NOMO-1 (cell line): ENCODE results near the gene ZNF888.
A peak's percentile ranks its signal among the peaks of the same experiment; 100 is the strongest.
"Not testable (repeated sequence)": the region's sequence is repeated elsewhere in the genome, so short reads cannot be mapped to it uniquely, and the experiment has no call there.

Source experiments
- DNase-seq, 2 experiments: peaks; one replicate each; lab custom pipeline; 2025; ENCODE audit not compliant: unreplicated experiment in 2 of 2; lab: John Stamatoyannopoulos, UW

The ZNF888 gene

DNA sequence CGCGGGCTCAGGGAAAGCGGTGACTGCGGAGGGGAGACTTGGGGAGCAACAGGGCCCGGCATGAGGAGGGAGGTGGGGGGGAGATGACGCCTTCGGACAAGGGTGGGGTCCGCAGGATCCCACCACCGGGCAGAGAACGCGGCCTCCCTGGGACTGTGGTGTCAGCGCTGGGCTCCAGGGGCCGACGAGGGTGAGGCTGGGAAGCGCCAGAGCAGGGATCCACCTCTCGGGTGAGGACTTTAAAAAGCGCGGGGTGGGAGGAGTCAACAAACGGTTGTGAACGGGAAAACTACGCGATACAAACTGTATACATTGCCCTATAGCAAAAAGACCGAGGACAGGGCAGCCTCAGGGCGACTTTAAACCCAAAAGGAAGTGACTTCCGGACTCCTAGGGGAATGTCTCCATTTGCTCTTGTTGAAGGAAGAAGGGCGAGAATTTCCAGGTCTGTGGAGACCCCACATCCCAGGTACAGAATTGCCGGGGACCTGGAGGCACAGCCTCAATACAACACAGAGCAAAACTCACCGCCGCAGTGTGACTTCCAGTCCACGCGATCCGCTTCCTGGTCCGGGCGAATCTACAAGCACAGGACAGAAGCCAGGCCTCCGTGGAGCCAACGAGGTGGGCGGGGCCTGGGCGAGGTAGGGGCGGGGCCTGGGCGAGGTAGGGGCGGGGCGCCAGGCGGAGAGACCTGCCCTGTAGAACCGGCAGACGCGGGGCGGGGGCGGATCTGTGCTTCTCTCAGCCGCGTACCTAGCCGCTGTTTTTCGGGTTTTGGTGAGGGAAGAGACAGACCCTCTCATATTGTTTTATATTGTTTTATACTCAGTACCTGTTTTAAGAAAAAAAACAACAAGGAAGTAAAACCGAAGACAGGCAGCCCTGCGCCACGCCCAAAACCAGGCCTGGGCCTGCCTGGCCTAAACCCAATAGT, at the start of gene ZNF888:
ZNF888 (minus strand) TSS at position 588 of the 937 bp plus-strand sequence. CDS start 5,555 bp downstream, outside the sequence.
- peak; percentile 79 to 85 for DNase-seq

- no peak for DNase-seq
These were observed 44.5 kb upstream of the ZNF888 start for GRCh38 chr19:52967772-52968171.

- DNase-seq: no peak
These were observed 40.0 kb upstream of the ZNF888 start for GRCh38 chr19:52963247-52963618.

DNA sequence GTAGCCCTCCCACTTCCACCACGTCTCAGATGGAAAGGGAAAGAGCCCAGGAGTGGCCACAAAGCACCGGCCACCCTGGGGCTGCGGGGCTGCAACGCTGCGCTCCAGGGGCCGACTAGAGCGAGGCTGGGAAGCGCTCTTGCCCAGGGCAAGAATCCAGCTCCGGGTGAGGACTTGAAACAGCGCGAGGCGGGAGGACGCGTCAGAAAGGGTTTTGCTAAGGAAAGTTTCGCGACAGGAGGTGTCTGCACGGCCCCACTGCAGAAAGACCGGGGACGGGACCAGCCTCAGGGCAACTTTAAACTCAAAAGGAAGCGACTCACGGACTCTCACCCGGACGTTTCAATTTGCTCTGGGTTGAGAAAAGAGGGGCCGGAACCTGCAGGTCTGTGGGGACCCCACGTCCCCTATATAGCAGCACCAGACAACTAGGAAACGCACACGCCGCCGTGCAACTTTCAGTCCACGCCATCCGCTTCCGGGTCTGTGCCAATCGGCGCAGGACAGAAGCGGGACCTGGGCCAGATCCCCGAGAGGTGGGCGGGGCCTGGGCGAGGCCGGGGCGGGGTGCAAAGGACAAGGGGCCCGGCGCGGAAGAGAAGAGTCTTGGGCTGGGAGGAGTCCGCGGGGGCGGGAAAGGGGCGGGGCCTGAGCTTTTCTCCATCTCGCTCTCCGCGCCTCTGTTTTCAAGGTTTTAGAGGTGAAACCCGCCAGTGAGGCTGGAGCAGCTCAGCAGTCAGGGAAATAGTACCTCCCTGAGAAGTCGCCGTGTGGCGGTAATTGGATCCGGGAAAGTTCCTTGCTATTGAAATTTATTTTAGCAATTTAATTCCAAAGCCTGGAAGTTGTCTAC, 39.4 kb upstream of the ZNF888 start, which contains the start of gene ZNF816:
ZNF816 (minus strand) TSS at position 488 of the 853 bp plus-strand sequence. CDS start 6,792 bp downstream, outside the sequence.
- DNase-seq: peak; percentile 92 to 97

DNA sequence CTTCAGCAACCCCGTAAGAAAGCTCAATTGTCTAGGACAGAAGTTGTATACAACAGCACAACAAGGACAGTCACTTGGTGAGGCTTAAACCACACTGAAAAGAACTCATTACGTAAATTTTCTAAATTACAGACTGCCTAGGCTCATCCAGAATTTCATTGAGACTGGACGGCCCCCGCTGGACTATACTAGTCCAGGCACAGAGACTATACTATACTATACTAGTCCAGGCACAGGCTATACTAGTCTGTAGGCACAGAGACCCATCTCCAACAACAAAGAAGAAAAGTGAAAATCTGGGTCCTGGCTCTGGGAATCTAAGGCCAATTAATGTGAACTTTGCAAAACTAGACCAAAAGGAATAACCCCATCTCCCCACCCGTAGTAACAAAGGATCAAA, 38.8 kb upstream of the ZNF888 start:
- DNase-seq: no peak

DNA sequence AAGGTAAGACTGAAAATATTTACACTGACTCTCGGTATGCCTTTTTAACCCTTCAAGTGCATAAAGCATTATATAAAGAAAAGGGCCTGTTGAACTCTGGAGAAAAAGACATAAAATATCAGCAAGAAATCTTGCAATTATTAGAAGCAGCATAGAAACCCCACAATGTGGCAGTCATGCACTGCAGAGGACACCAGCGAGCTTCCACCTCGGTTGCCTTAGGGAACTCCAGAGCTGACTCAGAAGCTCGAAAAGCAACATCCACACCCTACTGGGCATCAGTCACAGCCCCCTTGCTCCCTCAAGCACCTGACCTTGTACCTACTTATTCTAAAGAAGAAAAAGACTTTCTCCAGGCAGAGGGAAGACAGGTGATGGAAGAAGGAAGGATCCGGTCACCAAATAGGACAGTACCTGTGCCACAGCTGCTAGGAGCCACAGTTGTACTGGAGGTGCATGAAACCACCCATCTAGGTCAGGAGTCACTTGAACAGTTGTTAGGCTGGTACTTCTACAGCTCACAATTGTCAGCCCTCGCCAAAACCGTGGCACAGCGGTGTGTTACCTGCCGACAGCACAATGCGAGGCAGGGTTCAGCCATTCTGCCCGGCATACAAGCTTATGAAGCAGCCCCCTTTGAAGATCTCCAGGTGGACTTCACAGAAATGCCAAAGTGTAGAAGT, 36.5 kb upstream of the ZNF888 start:
- no peak for DNase-seq

GRCh38 chr19:52957591-52957990, 34.4 kb upstream of the ZNF888 start:
- no peak for DNase-seq

DNA sequence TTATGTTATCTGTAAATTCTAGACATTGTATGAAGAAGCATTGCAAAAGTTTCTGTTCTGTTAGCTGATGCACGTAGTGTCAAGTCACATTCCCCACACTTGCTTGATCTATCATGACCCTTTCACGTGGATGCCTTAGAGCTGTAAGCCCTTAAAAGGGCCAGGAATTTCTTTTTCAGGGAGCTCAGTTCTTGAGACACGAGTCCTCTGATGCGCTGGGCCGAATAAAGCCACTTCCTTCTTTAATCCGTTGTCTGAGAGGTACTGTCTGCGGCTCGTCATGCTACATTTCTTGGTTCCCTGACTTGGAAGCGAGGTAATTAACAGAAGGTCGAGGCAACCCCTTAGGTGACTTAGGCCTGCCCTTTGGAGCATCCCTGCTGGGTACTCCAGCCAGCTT, 33.7 kb upstream of the ZNF888 start:
- DNase-seq: no peak

- no peak for DNase-seq
These were observed 26.2 kb upstream of the ZNF888 start for GRCh38 chr19:52949422-52949821.

- no peak for DNase-seq
These were observed 25.0 kb upstream of the ZNF888 start for GRCh38 chr19:52948025-52948770.

DNA sequence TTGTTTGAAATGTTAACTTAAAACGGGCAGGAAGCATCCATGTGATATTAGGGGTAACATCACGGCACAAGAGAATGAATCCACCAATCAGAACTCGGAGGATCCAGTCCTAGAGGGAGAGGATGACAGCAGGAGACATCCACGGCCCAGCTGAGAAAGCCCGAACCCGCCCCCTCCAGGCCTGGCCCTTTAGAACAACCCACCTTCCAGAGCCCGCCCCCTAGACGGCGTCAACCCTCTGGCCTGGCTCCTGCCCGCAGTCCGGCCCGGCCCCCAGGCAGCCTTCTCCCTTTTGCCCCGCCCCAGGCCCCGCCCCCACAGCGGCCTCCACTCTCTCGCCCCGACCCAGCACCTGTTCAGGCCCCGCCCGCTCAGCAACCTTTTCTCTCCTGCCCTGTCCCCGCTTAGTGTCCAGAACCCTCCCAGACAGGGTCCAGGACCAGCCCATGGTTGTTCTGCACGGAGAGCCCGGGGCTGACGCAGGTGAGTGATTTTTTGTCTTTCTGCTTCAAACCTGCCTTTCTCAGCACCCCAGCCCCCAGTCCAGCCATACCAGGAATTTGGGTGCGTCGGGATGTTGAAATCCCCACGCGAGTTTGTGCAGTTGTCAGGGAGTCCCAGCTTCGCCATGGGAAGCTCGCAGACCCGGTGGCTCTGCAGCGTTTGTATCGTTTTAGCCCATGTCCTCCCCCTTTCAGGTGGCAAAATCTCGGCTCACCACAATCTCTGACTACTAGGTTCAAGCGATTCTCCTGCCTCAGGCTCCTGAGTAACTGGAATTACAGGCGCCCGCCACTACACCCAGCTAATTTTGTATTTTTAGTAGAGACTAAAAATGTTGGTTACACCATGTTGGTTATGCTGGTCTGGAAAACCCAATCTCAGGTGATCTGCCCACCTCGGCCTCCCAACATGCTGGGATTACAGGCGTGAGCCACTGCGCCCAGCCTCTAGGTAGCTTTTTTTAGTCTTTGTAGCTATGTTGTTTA, 23.4 kb upstream of the ZNF888 start:
- DNase-seq: no peak

GRCh38 chr19:52945652-52946321, 22.6 kb upstream of the ZNF888 start:
- no peak for DNase-seq

GRCh38 chr19:52944703-52945493, 21.7 kb upstream of the ZNF888 start:
- DNase-seq: not testable (repeated sequence)

DNA sequence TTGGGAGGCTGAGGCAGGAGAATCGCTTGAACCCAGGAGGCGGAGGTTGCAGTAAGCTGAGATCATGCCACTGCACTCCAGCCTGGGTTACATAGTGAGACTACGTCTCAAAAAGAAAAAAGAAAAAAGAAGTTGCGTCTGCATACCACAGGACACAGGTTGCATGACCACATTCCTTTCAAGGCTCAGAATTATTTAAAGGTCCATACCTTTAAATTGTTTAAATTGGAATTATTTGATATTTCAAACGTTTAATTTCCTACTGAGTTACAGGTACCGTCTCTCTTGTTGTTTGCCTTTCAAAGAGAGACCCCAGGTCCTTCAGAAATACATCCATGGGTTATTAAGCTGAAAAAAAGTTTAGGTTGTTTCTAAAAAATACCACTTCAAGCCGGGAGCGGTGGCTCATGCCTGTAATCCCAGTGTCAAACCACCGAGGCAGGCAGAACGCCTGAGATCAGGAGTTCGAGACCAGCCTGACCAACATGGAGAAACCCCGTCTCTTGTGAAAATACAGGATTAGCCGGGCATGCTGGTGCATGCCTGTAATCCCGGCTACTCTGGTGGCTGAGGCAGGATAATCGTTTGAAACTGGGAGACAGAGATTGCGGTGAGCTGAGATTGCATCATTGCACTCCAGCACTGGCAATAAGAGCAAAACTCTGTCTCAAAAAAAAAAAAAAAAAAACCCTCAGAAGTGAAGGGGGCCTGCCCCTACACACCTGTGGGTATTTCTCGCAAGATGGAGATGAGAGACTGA, 20.8 kb upstream of the ZNF888 start:
- DNase-seq: no peak

DNA sequence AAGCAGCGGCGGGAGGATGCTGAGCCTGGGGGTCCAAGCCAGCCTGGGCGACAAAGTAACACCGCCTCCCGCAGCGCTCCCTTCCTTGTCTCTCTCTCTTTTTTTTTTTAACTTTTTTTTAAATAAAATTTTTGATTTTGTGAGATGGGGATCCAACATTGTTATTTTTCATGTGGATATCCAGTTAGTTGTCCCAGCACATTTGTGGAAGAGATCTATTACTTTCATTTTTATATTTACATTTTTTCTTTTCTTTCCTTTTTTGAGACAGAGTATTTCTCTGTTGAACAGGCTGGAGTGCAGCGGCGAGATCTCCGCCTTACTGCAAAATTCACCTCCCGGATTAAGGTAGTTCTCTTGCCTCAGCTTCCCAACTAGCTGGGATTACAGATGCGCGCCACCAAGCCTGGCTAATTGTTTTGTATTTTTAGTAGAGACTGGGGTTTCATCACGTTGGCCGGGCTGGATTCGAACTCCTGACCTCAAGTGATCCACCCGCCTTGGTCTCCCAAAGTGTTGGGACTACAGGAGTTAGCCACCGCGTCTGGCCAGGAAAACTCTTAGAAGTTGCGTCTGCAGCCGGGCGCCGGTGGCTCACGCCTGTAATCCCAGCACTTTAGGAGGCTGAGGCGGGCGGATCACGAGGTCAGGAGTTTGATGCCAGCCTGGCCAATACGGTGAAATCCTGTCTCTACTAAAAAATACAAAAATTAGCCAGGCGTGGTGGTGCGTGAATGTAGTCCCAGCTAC, 20.1 kb upstream of the ZNF888 start:
- DNase-seq: no peak
